GM21515 (cell line): ENCODE results near the gene CDH16.
"Not testable (repeated sequence)": the region's sequence is repeated elsewhere in the genome, so short reads cannot be mapped to it uniquely, and the experiment has no call there.

Experiments
- ATAC-seq: cut with Tn5 transposase; IDR thresholded peaks from one replicate; pipeline ENCODE4 v1.9.1; 2021; ENCODE audit not compliant: unreplicated experiment

Gene CDH16

GRCh38 chr16:66947302-66948065, 28.8 kb upstream of the CDH16 start:
- peak; percentile 54 for ATAC-seq

- ATAC-seq = no peak
Measured at GRCh38 chr16:66946974-66947301, 28.3 kb upstream of the CDH16 start.

DNA sequence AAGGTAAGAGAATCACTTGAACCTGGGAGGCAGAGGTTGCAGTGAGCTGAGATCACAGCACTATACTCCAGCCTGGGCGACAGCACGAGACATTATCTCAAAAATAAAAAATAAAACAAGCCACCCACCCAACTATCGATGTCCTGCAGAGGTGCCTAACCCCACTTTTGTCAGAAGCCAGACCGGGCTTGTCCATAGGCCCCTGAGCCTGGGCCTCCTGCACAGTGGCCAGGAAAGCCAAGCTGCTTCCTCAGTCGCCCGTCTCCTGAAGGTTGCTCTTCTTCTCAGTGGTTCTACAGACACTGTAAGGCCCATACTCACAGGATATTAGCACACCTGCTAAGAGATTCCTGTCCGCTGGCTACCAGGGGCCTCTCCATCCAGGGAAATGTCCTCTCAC, 27.9 kb upstream of the CDH16 start:
- ATAC-seq = no peak

DNA sequence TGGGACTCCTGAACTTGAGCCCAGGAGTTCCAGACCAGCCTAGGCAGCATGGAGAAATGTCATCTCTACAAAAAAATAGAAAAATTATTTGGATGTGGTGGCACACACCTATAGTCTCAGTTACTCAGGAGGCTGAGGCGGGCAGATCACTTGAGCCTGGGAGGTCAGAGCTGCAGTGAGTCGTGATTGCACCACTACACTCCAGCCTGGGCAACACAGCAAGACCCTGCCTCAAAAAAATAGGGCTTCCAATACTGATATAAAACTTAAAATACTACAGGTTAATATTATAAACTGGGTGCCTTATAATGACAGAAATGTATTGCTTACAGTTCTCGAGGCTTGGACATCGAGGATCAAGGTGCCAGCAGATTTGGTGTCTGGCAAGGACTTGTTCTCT, 27.3 kb upstream of the CDH16 start:
- no peak for ATAC-seq

GRCh38 chr16:66944971-66945370, 26.3 kb upstream of the CDH16 start:
- ATAC-seq = not testable (repeated sequence)

DNA sequence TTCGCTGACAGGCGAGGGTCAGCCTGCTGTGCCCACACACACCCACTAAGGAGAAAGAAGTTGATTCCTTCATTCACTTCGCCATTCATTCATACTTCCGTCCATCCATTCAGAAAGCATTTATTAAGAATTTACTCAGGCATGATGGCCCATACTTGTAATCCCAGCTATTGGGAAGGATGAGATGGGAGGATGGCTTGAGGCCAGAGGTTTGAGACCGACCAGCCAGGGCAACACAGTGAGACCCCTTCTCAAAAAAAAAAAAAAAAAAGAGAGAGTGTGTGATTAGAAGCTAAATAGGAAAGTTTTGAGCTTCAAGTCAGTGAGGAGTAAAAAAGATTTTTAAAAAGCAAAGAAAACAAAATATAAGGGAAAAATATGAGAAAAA, 25.4 kb upstream of the CDH16 start:
- no peak for ATAC-seq

DNA sequence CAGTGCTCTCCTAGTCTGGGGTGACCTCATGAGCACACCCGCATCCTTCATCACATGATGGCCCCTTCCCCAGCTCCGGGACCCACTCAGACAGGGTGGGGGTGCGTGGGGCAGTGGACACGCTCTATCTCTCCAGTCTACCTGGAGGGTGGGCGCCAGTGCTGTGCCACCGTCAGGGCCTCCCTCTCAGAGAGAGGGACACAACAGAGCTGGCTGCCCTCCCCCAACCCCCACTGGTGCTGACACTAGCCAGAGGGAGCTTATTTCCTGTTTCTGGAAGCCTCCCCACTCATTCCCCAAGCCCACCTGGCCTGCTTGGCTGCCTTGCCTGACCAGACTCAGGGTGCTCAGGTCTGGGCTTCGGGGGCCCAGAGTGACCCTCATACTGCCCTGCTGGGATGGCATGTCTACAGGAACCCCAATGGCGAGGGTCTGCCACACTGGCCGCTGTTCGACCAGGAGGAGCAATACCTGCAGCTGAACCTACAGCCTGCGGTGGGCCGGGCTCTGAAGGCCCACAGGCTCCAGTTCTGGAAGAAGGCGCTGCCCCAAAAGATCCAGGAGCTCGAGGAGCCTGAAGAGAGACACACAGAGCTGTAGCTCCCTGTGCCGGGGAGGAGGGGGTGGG, 24.9 kb upstream of the CDH16 start:
- no peak for ATAC-seq

GRCh38 chr16:66942981-66943380, 24.3 kb upstream of the CDH16 start:
- ATAC-seq = no peak

- no peak for ATAC-seq
Measured at GRCh38 chr16:66940236-66940635, 21.6 kb upstream of the CDH16 start.

DNA sequence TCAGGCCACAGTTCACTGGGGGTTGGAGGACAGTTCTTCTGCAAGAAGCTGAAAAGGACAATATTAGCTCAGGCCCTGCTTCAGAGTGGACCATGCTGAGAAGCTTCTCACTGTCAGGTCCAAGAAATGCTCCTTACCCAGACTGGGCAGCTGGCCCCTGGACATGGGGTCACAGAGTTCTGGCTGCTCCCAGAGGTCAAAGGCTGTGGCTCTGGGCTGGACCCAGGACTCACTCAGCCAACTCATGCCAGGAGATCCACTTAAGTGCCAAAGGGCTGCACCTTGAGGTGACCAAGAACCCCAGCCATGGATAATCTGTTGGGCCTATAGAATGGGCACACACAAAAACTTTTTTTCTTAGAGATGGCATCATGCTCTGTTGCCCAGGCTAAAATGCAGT, 20.7 kb upstream of the CDH16 start:
- no peak for ATAC-seq

- no peak for ATAC-seq
Measured at GRCh38 chr16:66937725-66938337, 19.1 kb upstream of the CDH16 start.

- no peak for ATAC-seq
Measured at GRCh38 chr16:66936889-66937554, 18.3 kb upstream of the CDH16 start.

DNA sequence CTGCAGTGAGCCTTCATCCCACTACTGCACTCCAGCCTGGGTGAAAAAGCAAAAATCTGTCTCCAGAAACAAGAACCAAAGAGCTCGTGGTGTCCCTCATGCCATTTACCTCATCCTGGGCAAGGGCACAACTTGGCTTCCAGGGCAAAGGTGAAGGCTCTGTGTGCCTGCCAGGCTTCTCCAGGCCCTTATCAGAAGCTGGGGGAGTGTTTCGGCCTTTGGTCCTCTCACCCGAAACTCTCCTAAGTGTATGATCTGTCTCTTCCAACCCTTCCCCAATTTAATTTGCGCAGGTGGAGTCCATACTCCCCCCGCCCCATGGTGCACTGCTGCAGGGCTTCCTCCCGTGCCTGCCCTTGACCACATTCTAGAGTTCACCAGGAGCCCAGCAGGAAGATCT, 17.8 kb upstream of the CDH16 start:
- no peak for ATAC-seq

DNA sequence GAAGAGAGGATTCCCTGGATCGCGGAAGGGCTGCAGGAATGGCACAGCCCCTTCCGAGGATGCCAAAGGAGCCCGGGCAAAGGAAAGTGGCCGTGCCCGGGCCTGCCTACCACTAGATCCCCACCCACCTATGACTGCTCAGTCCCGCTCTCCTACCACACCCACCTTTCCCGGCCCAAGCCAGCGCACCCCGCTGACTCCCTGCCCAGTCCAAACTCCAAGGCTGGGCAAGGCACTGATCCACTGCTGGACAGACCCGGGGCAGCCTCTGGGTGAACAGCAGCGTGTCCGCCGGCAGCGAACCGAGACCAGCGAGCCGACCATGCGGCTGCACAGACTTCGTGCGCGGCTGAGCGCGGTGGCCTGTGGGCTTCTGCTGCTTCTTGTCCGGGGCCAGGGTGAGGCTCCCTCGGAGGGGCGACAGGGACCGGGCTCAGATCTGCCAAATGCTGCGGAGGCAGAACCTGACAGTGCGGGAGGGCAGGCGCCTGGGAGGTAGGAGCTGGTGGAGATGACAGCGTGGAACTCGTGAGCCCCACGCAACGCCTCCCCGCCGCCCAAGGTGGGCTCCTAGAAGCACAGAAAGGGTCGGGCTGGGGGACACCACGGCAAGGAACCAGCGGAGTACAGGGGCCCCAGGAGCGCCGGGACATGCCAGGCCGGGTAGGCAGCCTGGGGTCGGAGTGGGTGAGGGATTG, 16.8 kb upstream of the CDH16 start, which contains the start of gene CES2:
CES2 (plus strand) TSS at position 203 of the 698 bp plus-strand sequence; CDS start at position 323, 120 bp downstream.
- no peak for ATAC-seq

DNA sequence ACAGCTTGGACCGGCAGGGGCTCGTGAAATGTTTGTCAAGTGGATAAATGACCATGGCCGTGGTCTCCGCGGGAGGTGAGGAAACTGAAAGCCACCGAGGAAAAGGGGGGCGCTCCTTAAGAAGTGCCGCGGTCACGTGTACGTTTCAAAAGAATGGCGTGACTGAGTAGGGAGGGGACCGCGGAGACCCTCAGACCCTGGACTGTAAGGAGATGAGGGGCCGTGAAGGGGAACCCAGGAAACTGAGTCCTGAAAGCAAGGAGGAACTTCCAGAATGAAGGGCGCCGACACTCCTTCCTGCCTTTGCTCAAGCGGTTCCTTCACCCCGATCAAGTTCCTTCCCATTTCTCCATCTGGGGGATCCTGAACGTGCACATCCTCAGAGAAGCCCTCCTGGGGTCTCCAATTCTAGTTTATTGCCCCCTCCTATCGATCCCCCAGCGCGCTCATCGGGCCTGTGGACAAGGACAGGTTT, 16.2 kb upstream of the CDH16 start:
- ATAC-seq = peak; percentile 4

DNA sequence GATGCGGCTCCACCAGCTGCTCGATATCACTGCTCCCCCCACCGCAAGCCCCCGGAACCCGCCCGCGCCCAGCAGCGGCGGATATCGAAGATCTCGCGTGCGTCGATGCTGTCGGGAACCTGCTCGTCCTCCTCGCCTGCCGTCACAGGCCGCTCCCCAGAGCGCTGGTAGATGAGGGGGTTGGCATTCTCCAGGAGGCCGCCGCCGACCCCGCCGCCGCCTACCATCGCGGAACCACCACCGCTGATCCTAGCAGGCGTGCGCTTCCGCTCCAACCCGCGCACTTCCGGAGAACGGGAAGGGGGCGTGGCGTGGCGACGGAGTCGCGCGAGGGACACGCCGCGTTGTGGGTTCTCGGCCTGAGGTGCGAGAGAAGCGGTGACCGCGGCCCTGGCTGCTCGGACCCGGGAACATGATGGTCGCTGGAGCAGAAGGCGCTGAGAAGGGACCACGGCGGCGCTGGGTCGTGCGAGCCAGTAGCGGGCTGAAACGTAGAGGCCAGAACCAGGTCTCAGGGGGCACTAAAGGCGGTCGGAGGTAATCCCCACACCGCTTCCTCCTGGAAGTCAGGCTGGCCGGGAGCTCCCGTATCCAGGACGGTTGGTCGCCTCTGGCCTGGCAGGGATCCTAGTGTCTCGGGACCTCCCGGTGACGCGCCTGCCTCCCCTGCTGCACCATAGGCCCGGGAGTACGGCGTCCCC, 15.6 kb upstream of the CDH16 start, which contains the start of gene CIAO2B:
CIAO2B (minus strand) TSS at position 265 of the 701 bp plus-strand sequence; CDS start at position 227, 38 bp downstream.
- ATAC-seq = peak; percentile 59

GRCh38 chr16:66933776-66934137, 15.1 kb upstream of the CDH16 start:
- no peak for ATAC-seq

DNA sequence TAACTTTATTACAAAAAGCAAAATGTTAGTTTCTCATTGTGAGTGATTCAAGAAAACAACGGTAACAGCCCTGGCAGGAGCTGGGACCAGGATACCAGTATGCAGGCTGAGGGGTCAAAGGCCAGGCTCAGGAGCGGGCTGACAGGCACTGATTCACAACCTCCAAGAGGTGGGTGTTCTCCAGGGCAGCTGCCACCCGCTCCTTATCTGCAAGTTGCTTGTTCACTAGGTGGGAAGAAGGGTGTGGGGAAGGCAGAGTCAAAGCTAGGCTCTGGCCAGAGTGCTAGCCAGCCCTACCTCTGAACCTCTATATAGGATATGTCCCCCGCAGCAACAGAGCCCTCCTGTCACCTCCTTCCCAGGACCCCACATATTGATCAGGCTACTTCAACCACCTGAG, 13.4 kb upstream of the CDH16 start:
- ATAC-seq = no peak

GRCh38 chr16:66931665-66932064, 13.0 kb upstream of the CDH16 start:
- ATAC-seq = no peak

DNA sequence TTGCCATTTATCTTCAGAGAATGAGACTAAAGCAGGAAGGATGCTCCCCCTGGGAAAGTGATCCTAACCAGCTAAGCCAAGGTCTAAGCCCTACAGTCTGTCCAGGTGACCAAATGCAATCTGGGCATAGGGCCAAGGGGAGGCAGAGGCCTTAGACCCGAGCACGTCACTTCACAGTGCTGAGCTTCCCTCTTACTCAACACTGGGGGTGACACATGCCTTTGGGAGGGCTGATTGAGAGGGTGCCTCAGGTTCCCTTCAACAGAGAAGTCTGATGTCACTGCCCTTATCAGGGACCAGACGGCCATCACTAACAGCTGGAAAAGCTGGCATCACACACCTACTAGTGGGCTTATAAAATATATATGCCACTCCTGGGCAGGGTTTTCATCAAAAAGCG, 11.5 kb upstream of the CDH16 start:
- ATAC-seq = no peak
